Glutamatergic neuron (in vitro differentiated cells): ENCODE data around the gene CLSTN2. TPM values are rescaled to one million over a fixed set of nuclear protein-coding genes. Genes with fewer than 3 reads are reported as not detected.

ENCODE experiments used
- DNase-seq: peaks from one replicate; pipeline ENCODE4 v3.0.0; 2022
- H3K27ac Mint-ChIP-seq: one replicate; pipeline ENCODE4 v1.8.0; 2020; ENCODE audit warnings: mild to moderate bottlenecking, mixed read lengths, inconsistent platforms; ENCODE audit not compliant: unreplicated experiment
- H3K27me3 Mint-ChIP-seq: one replicate; pipeline ENCODE4 v1.8.0; 2020; ENCODE audit warnings: mild to moderate bottlenecking, moderate library complexity, mixed read lengths, inconsistent platforms; ENCODE audit not compliant: unreplicated experiment
- H3K36me3 Mint-ChIP-seq: one replicate; pipeline ENCODE4 v1.8.0; 2020; ENCODE audit warnings: mild to moderate bottlenecking, mixed read lengths, inconsistent platforms; ENCODE audit not compliant: unreplicated experiment
- H3K4me1 Mint-ChIP-seq: one replicate; pipeline ENCODE4 v1.8.0; 2020; ENCODE audit warnings: mild to moderate bottlenecking, low read depth, mixed read lengths, inconsistent platforms; ENCODE audit not compliant: unreplicated experiment
- H3K4me3 Mint-ChIP-seq: one replicate; pipeline ENCODE4 v1.8.0; 2020; ENCODE audit warnings: mild to moderate bottlenecking, mixed read lengths, inconsistent platforms; ENCODE audit not compliant: unreplicated experiment
- H3K9me3 Mint-ChIP-seq: one replicate; pipeline ENCODE4 v1.8.0; 2020; ENCODE audit warnings: mild to moderate bottlenecking, moderate library complexity, mixed read lengths, inconsistent platforms; ENCODE audit not compliant: unreplicated experiment
- total RNA-seq: library from RNA; stranded (reverse); fragmentation: NEBNext Ultra II Directional; extraction: Animal tissue kit (Norgen Biotek cat#: 25700); gene quantifications from one replicate; pipeline ENCODE4 v1.2.1, GENCODE V29; 2021; ENCODE audit not compliant: unreplicated experiment
- TF ChIP-seq, protein P1 (sequence below): fragments of 200-600 bp; sonication (generic); IDR thresholded peaks from one replicate; pipeline ENCODE4 v1.5.0; 2021; ENCODE audit not compliant: partially characterized antibody, unreplicated experiment

Gene CLSTN2
- total RNA-seq, 1 donor from 2014 or later: 3.1 TPM

DNA sequence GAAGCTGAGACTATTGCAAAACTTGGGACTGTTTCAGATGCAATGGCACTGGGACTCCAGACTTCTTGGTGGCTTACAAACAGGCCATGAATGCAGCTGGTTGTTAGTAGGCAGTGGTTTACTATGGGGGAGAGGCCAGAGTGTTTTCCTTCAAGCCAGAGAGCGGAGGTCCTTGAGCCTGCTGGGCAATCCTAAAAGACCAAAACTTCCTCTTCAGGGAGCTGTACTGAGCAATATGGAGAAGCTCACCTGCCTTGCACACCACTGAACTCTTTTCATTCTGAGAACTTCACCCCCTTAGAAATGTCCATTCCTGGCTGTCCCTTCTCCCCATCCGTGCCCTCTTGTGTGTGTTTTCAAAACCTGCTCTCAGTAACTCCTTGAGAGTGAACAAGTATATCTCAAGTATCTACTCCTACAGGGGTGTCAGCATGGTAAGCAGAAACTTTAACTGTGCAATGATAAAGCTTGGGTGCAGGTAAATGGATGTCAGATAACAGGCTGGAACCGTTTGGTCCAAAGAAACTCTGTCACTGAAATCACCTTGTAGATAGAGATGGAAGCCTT lies 213.9 kb downstream of the CLSTN2 start:
- no peaks in the 10 kb centered on the region for H3K4me1 Mint-ChIP-seq
- no peak overlapping the region for H3K4me3 Mint-ChIP-seq
- no peaks in the 10 kb centered on the region for H3K9me3 Mint-ChIP-seq
- DNase-seq: no peak
- no peak overlapping the region for H3K27ac Mint-ChIP-seq
- TF ChIP-seq, protein P1, sequence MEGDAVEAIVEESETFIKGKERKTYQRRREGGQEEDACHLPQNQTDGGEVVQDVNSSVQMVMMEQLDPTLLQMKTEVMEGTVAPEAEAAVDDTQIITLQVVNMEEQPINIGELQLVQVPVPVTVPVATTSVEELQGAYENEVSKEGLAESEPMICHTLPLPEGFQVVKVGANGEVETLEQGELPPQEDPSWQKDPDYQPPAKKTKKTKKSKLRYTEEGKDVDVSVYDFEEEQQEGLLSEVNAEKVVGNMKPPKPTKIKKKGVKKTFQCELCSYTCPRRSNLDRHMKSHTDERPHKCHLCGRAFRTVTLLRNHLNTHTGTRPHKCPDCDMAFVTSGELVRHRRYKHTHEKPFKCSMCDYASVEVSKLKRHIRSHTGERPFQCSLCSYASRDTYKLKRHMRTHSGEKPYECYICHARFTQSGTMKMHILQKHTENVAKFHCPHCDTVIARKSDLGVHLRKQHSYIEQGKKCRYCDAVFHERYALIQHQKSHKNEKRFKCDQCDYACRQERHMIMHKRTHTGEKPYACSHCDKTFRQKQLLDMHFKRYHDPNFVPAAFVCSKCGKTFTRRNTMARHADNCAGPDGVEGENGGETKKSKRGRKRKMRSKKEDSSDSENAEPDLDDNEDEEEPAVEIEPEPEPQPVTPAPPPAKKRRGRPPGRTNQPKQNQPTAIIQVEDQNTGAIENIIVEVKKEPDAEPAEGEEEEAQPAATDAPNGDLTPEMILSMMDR: no peak
- H3K36me3 Mint-ChIP-seq: no peaks in the 10 kb centered on the region
- peaks cover 4% of the 10 kb centered on the region for H3K27me3 Mint-ChIP-seq

DNA sequence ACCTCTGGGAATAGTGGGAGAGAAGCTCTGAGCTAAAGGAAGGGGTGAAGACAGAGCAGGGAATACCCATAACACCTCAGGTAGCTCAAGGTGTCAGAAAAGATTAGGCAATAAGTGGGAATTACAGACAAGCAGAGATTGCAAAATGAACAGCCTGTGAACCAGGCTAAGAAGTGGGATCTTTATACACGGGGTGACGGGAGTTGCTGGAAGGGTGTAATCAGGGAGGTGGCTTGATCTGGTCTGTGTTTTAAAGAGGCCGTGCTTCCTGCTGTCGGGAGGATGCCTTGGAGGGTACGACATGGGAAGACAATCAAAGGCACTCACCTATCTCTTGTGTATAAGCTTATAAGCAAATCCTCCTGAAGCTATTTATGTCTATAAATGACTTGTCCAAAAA lies 216.3 kb downstream of the CLSTN2 start:
- H3K27me3 Mint-ChIP-seq: peaks cover 4% of the 10 kb centered on the region
- no peaks in the 10 kb centered on the region for H3K36me3 Mint-ChIP-seq
- H3K4me3 Mint-ChIP-seq: no peak overlapping the region
- H3K4me1 Mint-ChIP-seq: no peaks in the 10 kb centered on the region
- no peak for DNase-seq
- no peak overlapping the region for H3K27ac Mint-ChIP-seq
- no peaks in the 10 kb centered on the region for H3K9me3 Mint-ChIP-seq
- TF ChIP-seq, protein P1: no peak

DNA sequence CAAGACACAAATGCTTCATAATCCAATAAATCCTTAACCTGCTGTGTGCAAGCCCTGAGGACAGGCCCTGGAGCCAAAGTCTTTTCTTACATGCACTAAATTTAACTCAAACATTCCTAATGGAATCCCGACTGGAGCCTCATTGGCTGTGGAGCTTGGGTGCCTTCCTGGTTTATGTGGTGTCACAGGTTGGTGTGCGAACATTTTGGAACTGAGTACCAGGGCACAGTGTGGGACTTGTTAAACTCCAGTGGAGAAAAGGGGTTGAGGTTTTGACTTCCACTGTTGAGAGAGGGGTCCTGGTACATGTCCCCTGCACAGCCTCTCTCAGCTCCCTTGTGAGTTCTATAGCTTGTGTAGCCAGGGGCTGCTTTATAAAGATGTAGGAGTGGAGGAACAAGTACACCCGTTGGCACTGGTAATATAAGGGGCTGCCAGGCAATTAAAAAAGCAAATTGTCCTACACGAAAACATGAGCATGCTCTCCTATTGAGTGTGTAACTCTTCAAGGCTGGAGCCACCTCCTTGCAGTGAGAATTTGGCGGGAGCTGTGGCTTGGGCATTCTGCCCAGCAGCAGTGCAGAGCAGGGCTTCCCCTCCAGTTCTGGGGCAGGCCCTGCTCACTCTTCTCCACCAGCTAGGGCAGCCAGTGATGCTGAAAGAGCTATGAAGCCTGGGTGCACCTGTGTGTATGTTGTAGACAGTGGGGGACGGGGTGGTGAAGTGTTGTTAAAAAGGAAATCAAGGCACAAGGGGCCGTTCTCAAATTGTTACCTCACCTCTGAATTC lies 218.1 kb downstream of the CLSTN2 start:
- Mint-ChIP-seq H3K27me3 (peaks cover 2% of the 10 kb centered on the region), H3K27ac (no peak overlapping the region), H3K36me3 (no peaks in the 10 kb centered on the region), H3K4me3 (no peak overlapping the region), H3K9me3 (peaks cover 1% of the 10 kb centered on the region), H3K4me1 (no peaks in the 10 kb centered on the region)
- DNase-seq: no peak
- TF ChIP-seq, protein P1: no peak

DNA sequence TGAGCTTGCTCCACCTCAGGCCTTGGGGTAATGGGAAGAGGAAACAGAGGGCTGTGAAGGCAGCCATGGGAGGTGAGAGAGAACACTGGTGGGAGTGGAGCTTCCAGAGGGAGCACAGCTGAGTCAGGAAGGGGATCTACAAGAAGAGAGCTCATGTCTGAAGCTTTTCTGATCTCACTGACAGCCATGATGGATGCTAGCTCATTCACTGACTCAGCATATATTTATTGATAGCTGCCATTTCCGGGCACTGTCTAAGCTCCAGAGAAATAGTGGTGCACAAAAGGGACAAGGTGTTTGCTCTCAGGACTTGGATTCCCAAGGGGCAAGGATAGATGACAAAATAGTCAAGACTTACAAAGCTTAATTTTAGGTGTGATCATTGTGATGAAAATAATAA lies 218.8 kb downstream of the CLSTN2 start:
- Mint-ChIP-seq H3K27ac (no peak overlapping the region), H3K36me3 (no peaks in the 10 kb centered on the region), H3K4me3 (no peak overlapping the region), H3K9me3 (peaks cover 1% of the 10 kb centered on the region), H3K27me3 (peaks cover 2% of the 10 kb centered on the region), H3K4me1 (no peaks in the 10 kb centered on the region)
- DNase-seq: no peak
- TF ChIP-seq, protein P1: no peak

DNA sequence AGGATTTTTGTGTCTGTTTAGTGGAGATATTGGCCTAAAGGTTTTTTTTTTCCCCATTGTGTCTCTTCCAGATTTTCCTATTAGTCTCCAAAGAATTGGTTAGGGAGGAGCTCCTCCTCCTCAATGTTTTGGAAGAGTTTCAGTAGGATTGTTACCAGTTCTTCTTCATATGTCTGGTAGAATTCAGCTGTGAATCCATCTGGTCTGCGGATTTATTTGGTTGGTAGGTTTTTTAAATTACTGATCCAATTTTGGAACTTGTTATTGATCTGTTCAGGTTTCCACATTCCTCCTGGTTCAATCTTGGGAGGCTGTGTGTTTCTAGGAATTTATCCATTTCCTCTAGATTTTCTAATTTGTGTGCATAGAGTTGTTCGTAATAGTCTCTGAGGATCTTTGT lies 222.2 kb downstream of the CLSTN2 start:
- Mint-ChIP-seq H3K4me1 (no peaks in the 10 kb centered on the region), H3K27me3 (no peaks in the 10 kb centered on the region), H3K36me3 (no peaks in the 10 kb centered on the region), H3K9me3 (peaks cover 1% of the 10 kb centered on the region), H3K27ac (no peak overlapping the region), H3K4me3 (no peak overlapping the region)
- DNase-seq: no peak
- TF ChIP-seq, protein P1: no peak
